ENCODE measurements around the gene PDE4D.

Gene PDE4D

DNA sequence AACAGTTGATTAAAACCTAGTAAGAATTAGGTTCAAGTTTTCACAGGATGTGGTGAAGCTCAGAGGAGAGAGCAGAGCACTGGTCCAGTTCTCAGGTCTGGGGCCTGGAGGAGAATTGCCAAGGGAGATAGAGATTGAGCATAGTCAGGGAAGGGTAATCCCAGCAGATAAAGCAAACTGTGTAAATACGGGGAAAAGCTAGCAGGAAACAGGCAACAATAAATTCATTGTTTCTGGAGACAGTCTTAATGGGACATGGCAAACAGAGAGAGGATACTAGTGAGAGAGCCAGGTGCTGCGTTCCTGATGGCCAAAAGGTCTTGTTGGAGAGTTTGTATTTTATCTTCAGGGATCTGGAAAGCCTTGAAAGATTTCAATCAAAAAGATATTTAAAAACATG is 333.0 kb downstream of the PDE4D start:
- peaks cover 5% of the 10 kb centered on the region for H3K79me1 ChIP-seq (replicated peaks; ENCODE audit: low read length, poor library complexity, severe bottlenecking)
- H2BK15ac ChIP-seq (ENCODE audit: low read depth, poor library complexity, severe bottlenecking): no peak overlapping the region
- no peak overlapping the region for H2BK12ac ChIP-seq (ENCODE audit: low read length in 2 of 2)
- no peak overlapping the region for H2BK120ac ChIP-seq (ENCODE audit: low read depth, low read length)
- peaks cover 0 to 5% of the 10 kb centered on the region in 2 experiments for H3K27me3 ChIP-seq (ENCODE audit: control insufficient read depth in 1 of 2, insufficient read depth in 1 of 2, low read length in 2 of 2)
- no peak overlapping the region for H2BK5ac ChIP-seq (ENCODE audit: low read depth, low read length, poor library complexity, severe bottlenecking)
- H4K8ac ChIP-seq (ENCODE audit: low read length): no peak overlapping the region
- WGBS: 59% methylated on average over 2 of the region's 2 CpGs
- H3K23ac ChIP-seq (ENCODE audit: low read length in 2 of 2): no peak overlapping the region
- H3K18ac ChIP-seq (ENCODE audit: low read depth in 1 of 2, low read length in 2 of 2): no peak overlapping the region
- no peak overlapping the region for H2AFZ ChIP-seq (ENCODE audit: low read depth, low read length)
- H3K36me3 ChIP-seq (ENCODE audit: control insufficient read depth in 1 of 2, insufficient read depth in 2 of 2, low read depth in 1 of 2, low read length in 2 of 2): no peaks in the 10 kb centered on the region
- H3K14ac ChIP-seq (ENCODE audit: low read length in 2 of 2): no peak overlapping the region
- H3K4me2 ChIP-seq (ENCODE audit: low read length, poor library complexity, severe bottlenecking): no peak overlapping the region
- no peak for DNase-seq
- H3K4me3 ChIP-seq (ENCODE audit: insufficient read depth in 1 of 2, low read depth in 1 of 2, low read length in 2 of 2): no peak overlapping the region
- no peak overlapping the region for H3K27ac ChIP-seq (ENCODE audit: low read length, poor library complexity, severe bottlenecking)
- H2AK5ac ChIP-seq (ENCODE audit: low read length, severe bottlenecking): peak overlapping the region; percentile 88
- no peak overlapping the region for H4K91ac ChIP-seq (ENCODE audit: low read length)
- H3K9me3 ChIP-seq (ENCODE audit: control insufficient read depth, low read length): no peaks in the 10 kb centered on the region
- H3K4me1 ChIP-seq (ENCODE audit: control insufficient read depth, insufficient read depth, low read depth, low read length): peaks cover 5% of the 10 kb centered on the region
- H3K4ac ChIP-seq (ENCODE audit: low read depth in 1 of 2, low read length in 2 of 2): no peak overlapping the region
- H3K9ac ChIP-seq (ENCODE audit: low read length): no peak overlapping the region

DNA sequence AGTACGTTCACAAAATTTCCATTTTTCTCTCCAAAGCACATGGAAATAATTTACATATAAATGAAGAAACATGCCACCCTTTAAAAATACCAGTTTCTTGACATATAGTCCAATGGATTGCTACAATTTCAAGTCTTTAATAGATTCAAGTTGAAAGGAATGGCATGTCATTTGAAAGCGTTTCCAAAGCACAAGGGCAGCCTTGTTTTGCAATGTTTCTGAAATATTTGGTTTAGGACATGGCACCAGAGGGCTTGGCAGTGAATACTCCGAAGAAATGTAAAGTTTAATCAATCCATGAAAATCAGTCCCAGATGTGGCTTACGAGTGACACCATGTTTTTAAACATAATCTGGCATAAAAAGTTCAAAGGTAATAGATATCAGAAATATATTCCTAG is 333.7 kb downstream of the PDE4D start:
- H3K18ac ChIP-seq (ENCODE audit: low read depth in 1 of 2, low read length in 2 of 2): no peak overlapping the region
- no peak overlapping the region for H4K8ac ChIP-seq (ENCODE audit: low read length)
- H4K91ac ChIP-seq (ENCODE audit: low read length): no peak overlapping the region
- H3K27ac ChIP-seq (ENCODE audit: low read length, poor library complexity, severe bottlenecking): no peak overlapping the region
- H3K4me3 ChIP-seq (ENCODE audit: insufficient read depth in 1 of 2, low read depth in 1 of 2, low read length in 2 of 2): no peak overlapping the region
- H3K14ac ChIP-seq (ENCODE audit: low read length in 2 of 2): no peak overlapping the region
- no peak for DNase-seq
- no peaks in the 10 kb centered on the region for H3K9me3 ChIP-seq (ENCODE audit: control insufficient read depth, low read length)
- H3K23ac ChIP-seq (ENCODE audit: low read length in 2 of 2): no peak overlapping the region
- H2BK15ac ChIP-seq (ENCODE audit: low read depth, poor library complexity, severe bottlenecking): no peak overlapping the region
- 100% methylated on average over 3 of the region's 4 CpGs for WGBS
- no peaks in the 10 kb centered on the region for H3K36me3 ChIP-seq (ENCODE audit: control insufficient read depth in 1 of 2, insufficient read depth in 2 of 2, low read depth in 1 of 2, low read length in 2 of 2)
- peaks cover 4% of the 10 kb centered on the region for H3K79me1 ChIP-seq (replicated peaks; ENCODE audit: low read length, poor library complexity, severe bottlenecking)
- no peak overlapping the region for H2BK120ac ChIP-seq (ENCODE audit: low read depth, low read length)
- no peak overlapping the region for H3K9ac ChIP-seq (ENCODE audit: low read length)
- H2BK5ac ChIP-seq (ENCODE audit: low read depth, low read length, poor library complexity, severe bottlenecking): no peak overlapping the region
- peaks cover 0 to 3% of the 10 kb centered on the region in 2 experiments for H3K27me3 ChIP-seq (ENCODE audit: control insufficient read depth in 1 of 2, insufficient read depth in 1 of 2, low read length in 2 of 2)
- H3K4me2 ChIP-seq (ENCODE audit: low read length, poor library complexity, severe bottlenecking): no peak overlapping the region
- H3K4me1 ChIP-seq (ENCODE audit: control insufficient read depth, insufficient read depth, low read depth, low read length): peaks cover 3% of the 10 kb centered on the region
- no peak overlapping the region for H2AFZ ChIP-seq (ENCODE audit: low read depth, low read length)
- no peak overlapping the region for H2AK5ac ChIP-seq (ENCODE audit: low read length, severe bottlenecking)
- H2BK12ac ChIP-seq (ENCODE audit: low read length in 2 of 2): no peak overlapping the region
- no peak overlapping the region for H3K4ac ChIP-seq (ENCODE audit: low read depth in 1 of 2, low read length in 2 of 2)

DNA sequence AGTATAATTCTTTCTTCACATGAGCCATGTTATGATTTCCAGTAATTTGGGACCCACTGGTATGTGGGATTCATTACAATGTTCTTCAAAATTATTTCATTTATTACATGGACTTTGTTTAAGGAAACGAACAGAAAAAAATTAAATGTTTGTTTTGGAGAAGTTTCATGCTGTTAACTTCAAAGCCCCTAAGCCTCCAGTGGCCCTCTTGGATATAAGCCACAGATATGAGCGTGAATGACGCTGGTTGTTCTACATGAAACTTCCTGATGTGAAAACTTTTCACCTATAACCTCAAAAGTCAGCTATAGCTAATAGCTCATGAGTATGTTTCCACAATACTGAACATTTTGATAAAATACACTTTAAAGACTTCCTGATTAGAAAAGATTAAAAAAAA is 334.2 kb downstream of the PDE4D start:
- Histone ChIP-seq H3K27ac (ENCODE audit: low read length, poor library complexity, severe bottlenecking) (no peak overlapping the region), H2BK120ac (ENCODE audit: low read depth, low read length) (no peak overlapping the region), H3K14ac (ENCODE audit: low read length in 2 of 2) (no peak overlapping the region), H3K36me3 (ENCODE audit: control insufficient read depth in 1 of 2, insufficient read depth in 2 of 2, low read depth in 1 of 2, low read length in 2 of 2) (no peaks in the 10 kb centered on the region), H3K9me3 (ENCODE audit: control insufficient read depth, low read length) (no peaks in the 10 kb centered on the region), H2AK5ac (ENCODE audit: low read length, severe bottlenecking) (no peak overlapping the region), H3K4me3 (ENCODE audit: insufficient read depth in 1 of 2, low read depth in 1 of 2, low read length in 2 of 2) (no peak overlapping the region), H2BK12ac (ENCODE audit: low read length in 2 of 2) (no peak overlapping the region), H3K4me2 (ENCODE audit: low read length, poor library complexity, severe bottlenecking) (no peak overlapping the region), H3K23ac (ENCODE audit: low read length in 2 of 2) (no peak overlapping the region), H3K4ac (ENCODE audit: low read depth in 1 of 2, low read length in 2 of 2) (no peak overlapping the region), H3K4me1 (ENCODE audit: control insufficient read depth, insufficient read depth, low read depth, low read length) (peaks cover 2% of the 10 kb centered on the region), H3K9ac (ENCODE audit: low read length) (no peak overlapping the region), H3K18ac (ENCODE audit: low read depth in 1 of 2, low read length in 2 of 2) (no peak overlapping the region), H2BK5ac (ENCODE audit: low read depth, low read length, poor library complexity, severe bottlenecking) (no peak overlapping the region), H2AFZ (ENCODE audit: low read depth, low read length) (no peak overlapping the region), H4K8ac (ENCODE audit: low read length) (no peak overlapping the region), H3K79me1 (replicated peaks; ENCODE audit: low read length, poor library complexity, severe bottlenecking) (peaks cover 1% of the 10 kb centered on the region), H2BK15ac (ENCODE audit: low read depth, poor library complexity, severe bottlenecking) (no peak overlapping the region), H3K27me3 (ENCODE audit: control insufficient read depth in 1 of 2, insufficient read depth in 1 of 2, low read length in 2 of 2) (peaks cover 0 to 3% of the 10 kb centered on the region in 2 experiments), H4K91ac (ENCODE audit: low read length) (no peak overlapping the region)
- no peak for DNase-seq
- WGBS: 96% methylated on average over 3 of the region's 3 CpGs

DNA sequence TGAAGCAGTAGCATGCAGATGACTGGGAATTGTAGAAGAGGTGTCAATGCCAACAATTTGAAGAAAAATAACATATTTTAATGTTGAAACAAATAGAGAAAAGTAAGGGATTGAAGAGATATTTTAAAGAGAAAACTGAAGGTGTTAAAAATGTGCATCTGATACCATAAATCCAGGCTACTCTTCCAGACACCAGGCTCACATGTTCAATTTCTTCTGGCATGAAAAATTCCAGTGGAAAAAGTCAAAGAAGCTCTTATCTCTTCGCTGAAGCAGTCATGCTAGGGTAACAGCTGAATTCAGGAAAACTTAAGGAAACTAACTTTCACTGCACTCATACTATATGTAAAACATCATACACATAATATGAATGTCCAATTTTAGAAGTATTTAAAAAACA is 335.0 kb downstream of the PDE4D start:
- no peak overlapping the region for H2BK15ac ChIP-seq (ENCODE audit: low read depth, poor library complexity, severe bottlenecking)
- H2AK5ac ChIP-seq (ENCODE audit: low read length, severe bottlenecking): no peak overlapping the region
- H2BK5ac ChIP-seq (ENCODE audit: low read depth, low read length, poor library complexity, severe bottlenecking): no peak overlapping the region
- H2AFZ ChIP-seq (ENCODE audit: low read depth, low read length): no peak overlapping the region
- no peak for DNase-seq
- no peak overlapping the region for H3K4me3 ChIP-seq (ENCODE audit: insufficient read depth in 1 of 2, low read depth in 1 of 2, low read length in 2 of 2)
- no peak overlapping the region for H2BK120ac ChIP-seq (ENCODE audit: low read depth, low read length)
- H3K9ac ChIP-seq (ENCODE audit: low read length): no peak overlapping the region
- no peak overlapping the region for H3K27ac ChIP-seq (ENCODE audit: low read length, poor library complexity, severe bottlenecking)
- 100% methylated on average over 1 of the region's 1 CpG for WGBS
- no peaks in the 10 kb centered on the region for H3K27me3 ChIP-seq (ENCODE audit: control insufficient read depth in 1 of 2, insufficient read depth in 1 of 2, low read length in 2 of 2)
- H3K14ac ChIP-seq (ENCODE audit: low read length in 2 of 2): no peak overlapping the region
- no peak overlapping the region for H2BK12ac ChIP-seq (ENCODE audit: low read length in 2 of 2)
- peaks cover 1% of the 10 kb centered on the region for H3K79me1 ChIP-seq (replicated peaks; ENCODE audit: low read length, poor library complexity, severe bottlenecking)
- H3K36me3 ChIP-seq (ENCODE audit: control insufficient read depth in 1 of 2, insufficient read depth in 2 of 2, low read depth in 1 of 2, low read length in 2 of 2): no peaks in the 10 kb centered on the region
- no peak overlapping the region for H3K4ac ChIP-seq (ENCODE audit: low read depth in 1 of 2, low read length in 2 of 2)
- no peak overlapping the region for H4K91ac ChIP-seq (ENCODE audit: low read length)
- peaks cover 3% of the 10 kb centered on the region for H3K4me1 ChIP-seq (ENCODE audit: control insufficient read depth, insufficient read depth, low read depth, low read length)
- H3K9me3 ChIP-seq (ENCODE audit: control insufficient read depth, low read length): no peaks in the 10 kb centered on the region
- no peak overlapping the region for H4K8ac ChIP-seq (ENCODE audit: low read length)
- no peak overlapping the region for H3K4me2 ChIP-seq (ENCODE audit: low read length, poor library complexity, severe bottlenecking)
- no peak overlapping the region for H3K18ac ChIP-seq (ENCODE audit: low read depth in 1 of 2, low read length in 2 of 2)
- H3K23ac ChIP-seq (ENCODE audit: low read length in 2 of 2): no peak overlapping the region

Data from mesenchymal stem cell (in vitro differentiated cells and primary cell).